Liver (tissue), 9 donors: ENCODE results near the gene AGMAT. TPM values are rescaled to one million over a fixed set of nuclear protein-coding genes. Genes with fewer than 3 reads are reported as not detected.

Source experiments
- DNase-seq: peaks from one replicate; pipeline ENCODE4 v3.0.0-alpha.2; 2017; ENCODE audit warnings: low spot score
- H3K27ac ChIP-seq, 2 donors: one replicate each; pipeline ENCODE4 v1.7.0; 2013; ENCODE audit warnings: inconsistent platforms in 2 of 2, low read length in 2 of 2, control low read depth in 1 of 2, low read depth in 1 of 2, mild to moderate bottlenecking in 1 of 2
- H3K27me3 ChIP-seq, 4 donors: one replicate each; pipeline versions ENCODE4 v1.6.1 to v1.7.0; 2013; ENCODE audit warnings: low read length in 3 of 4, inconsistent platforms in 1 of 4, mild to moderate bottlenecking in 1 of 4, moderate library complexity in 1 of 4; ENCODE audit not compliant: control insufficient read depth in 4 of 4, insufficient read depth in 4 of 4
- H3K36me3 ChIP-seq, 4 donors: one replicate each; pipeline versions ENCODE4 v1.6.1 to v1.7.0; 2013; ENCODE audit warnings: low read length in 3 of 4, mild to moderate bottlenecking in 3 of 4, low read depth in 1 of 4, moderate library complexity in 1 of 4; ENCODE audit not compliant: control insufficient read depth in 4 of 4, insufficient read depth in 3 of 4
- H3K4me1 ChIP-seq, 4 donors: one replicate each; pipeline versions ENCODE4 v1.6.1 to v1.7.0; 2013; ENCODE audit warnings: low read length in 3 of 4, mild to moderate bottlenecking in 3 of 4, moderate library complexity in 1 of 4; ENCODE audit not compliant: control insufficient read depth in 4 of 4, insufficient read depth in 4 of 4
- H3K4me3 ChIP-seq, 3 donors: one replicate each; pipeline versions ENCODE4 v1.6.1 to v1.7.0; 2013; ENCODE audit warnings: low read length in 3 of 3, control low read depth in 1 of 3, low read depth in 1 of 3, mild to moderate bottlenecking in 1 of 3
- H3K9ac ChIP-seq, 2 donors: one replicate each; pipeline ENCODE4 v1.7.0; 2013; ENCODE audit warnings: low read length in 2 of 2, mild to moderate bottlenecking in 2 of 2, moderate library complexity in 2 of 2, control low read depth in 1 of 2, low read depth in 1 of 2
- H3K9me3 ChIP-seq, 4 donors: one replicate each; pipeline versions ENCODE4 v1.6.1 to v1.7.0; 2013; ENCODE audit warnings: low read length in 3 of 4; ENCODE audit not compliant: control insufficient read depth in 4 of 4
- CTCF ChIP-seq: fragments of 150-350 bp; IDR thresholded peaks from 2 replicates; pipeline ENCODE4 v1.5.1; 2017; ENCODE audit warnings: improper control_type of control experiment, low read depth, low read length; ENCODE audit not compliant: missing input control
- EGR1 ChIP-seq, 2 donors: IDR thresholded peaks; 2 replicates each; pipeline ENCODE4 v1.6.1; 2016 to 2018; ENCODE audit warnings: antibody characterized with exemption in 2 of 2, low read depth in 2 of 2
- FOXA1 ChIP-seq: IDR thresholded peaks from 2 replicates; pipeline ENCODE4 v1.6.1; 2016; ENCODE audit warnings: antibody characterized with exemption
- FOXA2 ChIP-seq: IDR thresholded peaks from 2 replicates; pipeline ENCODE4 v1.6.1; 2016; ENCODE audit warnings: antibody characterized with exemption
- GABPA ChIP-seq, 2 donors: IDR thresholded peaks in 1 of 2; conservative IDR thresholded peaks in 1 of 2; 2 replicates each; pipeline ENCODE4 v1.6.1; 2016; ENCODE audit warnings: antibody characterized with exemption in 2 of 2, mild to moderate bottlenecking in 1 of 2, moderate library complexity in 1 of 2
- HNF4A ChIP-seq, 2 donors: conservative IDR thresholded peaks; 2 replicates each; pipeline ENCODE4 v1.6.1; 2016; ENCODE audit warnings: antibody characterized with exemption in 2 of 2, mild to moderate bottlenecking in 2 of 2
- HNF4G ChIP-seq: IDR thresholded peaks from 2 replicates; pipeline ENCODE4 v1.6.1; 2016; ENCODE audit warnings: antibody characterized with exemption
- JUND ChIP-seq, 2 donors: IDR thresholded peaks; 2 replicates each; pipeline ENCODE4 v1.6.1; 2016; ENCODE audit warnings: antibody characterized with exemption in 2 of 2
- MAX ChIP-seq: IDR thresholded peaks from 2 replicates; pipeline ENCODE4 v1.6.1; 2016; ENCODE audit warnings: antibody characterized with exemption
- REST ChIP-seq: IDR thresholded peaks from 2 replicates; pipeline ENCODE4 v1.6.1; 2016; ENCODE audit warnings: antibody characterized with exemption, mild to moderate bottlenecking
- RXRA ChIP-seq, 2 donors: IDR thresholded peaks; 2 replicates each; pipeline ENCODE4 v1.6.1; 2017 to 2018; ENCODE audit warnings: antibody characterized with exemption in 2 of 2, mild to moderate bottlenecking in 1 of 2
- SP1 ChIP-seq: IDR thresholded peaks from 2 replicates; pipeline ENCODE4 v1.6.1; 2018; ENCODE audit warnings: antibody characterized with exemption, mild to moderate bottlenecking
- TAF1 ChIP-seq: conservative IDR thresholded peaks from 2 replicates; pipeline ENCODE4 v1.6.1; 2016; ENCODE audit warnings: antibody characterized with exemption, mild to moderate bottlenecking
- WGBS: extraction: QIAGEN DNeasy Blood & Tissue Kit; methylation state at CpG from one replicate; pipeline ENCODE4 v1.1.7; 2013; 5-methylcytosine and 5-hydroxymethylcytosine counted together
- polyA plus RNA-seq, 2 donors: library from polyadenylated mRNA; stranded (reverse) in 1 of 2; unstranded in 1 of 2; fragments of 200-250 nt in 1 of 2; fragments of >200 nt in 1 of 2; fragmentation: Nextera tagmentation in 1 of 2; extraction: Ambion mirVana in 1 of 2; gene quantifications; one replicate each; pipeline versions ENCODE4 v1.2.1 to v1.2.3, GENCODE V29; 2013 to 2015
- total RNA-seq, 2 donors: library from RNA; depleted of rRNA; stranded (reverse); fragments of >200 nt; gene quantifications; one replicate each; pipeline ENCODE4 v1.2.3, GENCODE V29; 2014
- donor health status: healthy.
- donor health status: healthy.
- donor health status: healthy.
- donor health status: healthy.
- donor health status: healthy.

The AGMAT gene
- total and polyA plus RNA-seq, 4 donors, result 31.9 to 83.6 (median 40.6) TPM

GRCh38 chr1:15616373-15617172, 31.7 kb upstream of the AGMAT start (continued):
- TF ChIP-seq HNF4A (conservative IDR thresholded peaks at IDR 0.05) (no peak), REST (no peak), FOXA1 (no peak)

GRCh38 chr1:15610167-15610566, 25.3 kb upstream of the AGMAT start:
- H3K9me3 ChIP-seq, result no peaks in the 10 kb centered on the region
- H3K4me3 ChIP-seq, result no peak overlapping the region
- H3K27me3 ChIP-seq, result no peaks in the 10 kb centered on the region
- H3K9ac ChIP-seq, result no peak overlapping the region
- H3K27ac ChIP-seq, result no peak overlapping the region
- H3K4me1 ChIP-seq, result peaks cover 1 to 13% (median 9%) of the 10 kb centered on the region in 4 donors
- no peaks in the 10 kb centered on the region for H3K36me3 ChIP-seq
- WGBS, result 71% methylated on average over 4 of the region's 4 CpGs
- DNase-seq, result no peak
- TF ChIP-seq RXRA (IDR thresholded peaks at IDR 0.05), result no peak
- TF ChIP-seq SP1, result no peak
- TF ChIP-seq HNF4A (conservative IDR thresholded peaks at IDR 0.05), result no peak
- no peak for TF ChIP-seq TAF1
- no peak for TF ChIP-seq JUND (IDR thresholded peaks at IDR 0.05)
- TF ChIP-seq CTCF, result no peak
- no peak for TF ChIP-seq FOXA1
- no peak for TF ChIP-seq EGR1 (IDR thresholded peaks at IDR 0.05; ENCODE audit: low read depth in 2 of 2)
- no peak for TF ChIP-seq GABPA (IDR thresholded peaks at IDR 0.05 in 1 of 2, conservative IDR thresholded peaks at IDR 0.05 in 1 of 2)

GRCh38 chr1:15609631-15610030, 24.8 kb upstream of the AGMAT start:
- DNase-seq, result no peak
- no peak overlapping the region for H3K27ac ChIP-seq
- H3K36me3 ChIP-seq, result no peaks in the 10 kb centered on the region
- TF ChIP-seq RXRA (IDR thresholded peaks at IDR 0.05), result no peak
- no peak for TF ChIP-seq MAX
- TF ChIP-seq HNF4A (conservative IDR thresholded peaks at IDR 0.05), result no peak
- no peak for TF ChIP-seq CTCF
- TF ChIP-seq FOXA2, result no peak
- TF ChIP-seq REST, result no peak
- TF ChIP-seq TAF1, result no peak
- TF ChIP-seq HNF4G, result no peak
- TF ChIP-seq GABPA (IDR thresholded peaks at IDR 0.05 in 1 of 2, conservative IDR thresholded peaks at IDR 0.05 in 1 of 2), result no peak
- H3K4me3 ChIP-seq, result no peak overlapping the region
- peaks cover 1 to 16% (median 12%) of the 10 kb centered on the region in 4 donors for H3K4me1 ChIP-seq
- H3K9ac ChIP-seq, result no peak overlapping the region
- WGBS, result 93% methylated on average over 7 of the region's 7 CpGs
- H3K27me3 ChIP-seq, result no peaks in the 10 kb centered on the region
- H3K9me3 ChIP-seq, result no peaks in the 10 kb centered on the region
